22Rv1 (cell line): Measurements from ENCODE around the gene ATE1.

Experiments used
- ZFX ChIP-seq: fragments of 450-650 bp; IDR thresholded peaks from 2 replicates; pipeline ENCODE4 v1.6.1; 2017; ENCODE audit warnings: antibody characterized with exemption, borderline replicate concordance
- TF ChIP-seq, protein P1 (sequence below): fragments of 450-650 bp; IDR thresholded peaks from 2 replicates; pipeline ENCODE4 v1.5.1; 2017; ENCODE audit warnings: mild to moderate bottlenecking

DNA sequence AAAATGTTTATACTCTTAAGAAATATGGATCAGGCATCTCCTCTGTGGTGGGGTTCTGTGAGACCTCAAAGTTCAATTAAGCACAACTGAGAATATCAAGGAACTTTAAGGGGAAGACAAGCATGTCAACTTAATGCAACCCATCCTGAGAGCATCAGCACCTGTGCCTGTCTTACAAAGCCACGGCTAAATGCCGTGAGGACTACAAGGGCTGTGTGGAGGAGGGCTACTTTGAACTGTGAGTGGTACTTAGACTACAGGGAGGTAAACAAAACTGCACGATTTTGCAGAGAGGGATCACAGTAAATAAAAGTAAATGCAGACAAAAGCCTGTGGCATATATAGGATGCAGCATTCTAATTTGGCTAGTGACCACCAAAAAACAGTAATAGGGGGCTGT, 139.1 kb downstream of the ATE1 start:
- TF ChIP-seq, protein P1, sequence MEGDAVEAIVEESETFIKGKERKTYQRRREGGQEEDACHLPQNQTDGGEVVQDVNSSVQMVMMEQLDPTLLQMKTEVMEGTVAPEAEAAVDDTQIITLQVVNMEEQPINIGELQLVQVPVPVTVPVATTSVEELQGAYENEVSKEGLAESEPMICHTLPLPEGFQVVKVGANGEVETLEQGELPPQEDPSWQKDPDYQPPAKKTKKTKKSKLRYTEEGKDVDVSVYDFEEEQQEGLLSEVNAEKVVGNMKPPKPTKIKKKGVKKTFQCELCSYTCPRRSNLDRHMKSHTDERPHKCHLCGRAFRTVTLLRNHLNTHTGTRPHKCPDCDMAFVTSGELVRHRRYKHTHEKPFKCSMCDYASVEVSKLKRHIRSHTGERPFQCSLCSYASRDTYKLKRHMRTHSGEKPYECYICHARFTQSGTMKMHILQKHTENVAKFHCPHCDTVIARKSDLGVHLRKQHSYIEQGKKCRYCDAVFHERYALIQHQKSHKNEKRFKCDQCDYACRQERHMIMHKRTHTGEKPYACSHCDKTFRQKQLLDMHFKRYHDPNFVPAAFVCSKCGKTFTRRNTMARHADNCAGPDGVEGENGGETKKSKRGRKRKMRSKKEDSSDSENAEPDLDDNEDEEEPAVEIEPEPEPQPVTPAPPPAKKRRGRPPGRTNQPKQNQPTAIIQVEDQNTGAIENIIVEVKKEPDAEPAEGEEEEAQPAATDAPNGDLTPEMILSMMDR, result no peak
- TF ChIP-seq ZFX, result no peak
